ENCODE data around the gene KLHL30. TPM values are rescaled to one million over a fixed set of nuclear protein-coding genes. Genes with fewer than 3 reads are reported as not detected.

KLHL30 gene
- total and polyA plus RNA-seq, 2 donors (not counting 1 experiment from before 2014, with no cell fraction given), result 1.2 to 1.6 TPM

DNA sequence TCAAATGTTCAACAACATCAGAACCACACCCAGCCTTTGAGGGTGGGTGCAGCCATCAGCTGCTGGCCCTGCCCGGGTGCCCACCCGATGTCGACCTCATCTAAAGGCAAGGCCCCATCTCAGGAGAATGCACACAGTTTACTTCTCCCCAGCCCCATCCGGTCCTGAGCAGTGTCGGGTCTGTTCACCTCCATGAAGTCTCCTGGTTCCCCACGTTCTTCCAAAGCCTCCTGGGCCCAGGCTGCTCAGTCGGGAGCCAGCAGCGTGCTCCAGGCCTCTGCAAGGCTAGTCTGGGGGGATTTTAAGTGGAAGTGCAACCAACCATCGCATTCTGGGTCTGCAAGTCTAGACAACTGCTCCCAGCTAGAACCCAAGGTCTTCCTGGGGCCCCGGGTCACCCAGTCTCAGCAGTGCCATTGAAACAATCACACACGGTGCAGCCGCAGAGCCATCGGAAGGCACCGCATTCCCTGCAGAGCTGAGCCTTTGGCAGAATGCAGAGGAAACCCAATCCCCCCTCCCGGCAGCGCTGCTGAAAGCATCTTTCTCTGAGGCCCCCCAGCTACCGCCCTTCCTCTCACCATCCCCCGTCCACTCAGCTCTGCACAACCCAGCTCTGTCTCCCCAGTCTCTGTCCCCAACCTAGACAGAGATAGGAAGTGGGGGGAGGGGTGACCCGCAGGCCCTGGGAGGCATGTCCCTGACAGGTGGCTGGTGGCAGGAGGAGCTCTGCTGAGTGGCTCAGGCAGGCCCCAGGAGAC lies 29.9 kb upstream of the KLHL30 start:
- no peaks in the 10 kb centered on the region for H3K27me3 ChIP-seq (ENCODE audit: control insufficient read depth, insufficient read depth, low read length)
- H3K4me2 ChIP-seq (ENCODE audit: extremely low read depth, insufficient read depth, low read length), result no peak overlapping the region
- no peak overlapping the region for H3K4me3 ChIP-seq (replicated peaks in 1 of 4; ENCODE audit: control extremely low read depth in 1 of 4, insufficient read depth in 1 of 4, low read depth in 3 of 4, low read length in 4 of 4)
- no peaks in the 10 kb centered on the region for H3K36me3 ChIP-seq (ENCODE audit: control insufficient read depth, insufficient read depth, low read length)
- no peak for DNase-seq (ENCODE audit: low read depth in 2 of 2)
- H4K20me1 ChIP-seq (ENCODE audit: control insufficient read depth, extremely low read depth, insufficient read depth, low read length), result no peaks in the 10 kb centered on the region
- H3K79me2 ChIP-seq (ENCODE audit: control insufficient read depth, insufficient read depth, low read length), result no peaks in the 10 kb centered on the region
- H3K9ac ChIP-seq (ENCODE audit: insufficient read depth, low read length), result no peak overlapping the region
- no peak overlapping the region for H2AFZ ChIP-seq (ENCODE audit: low read length)
- no peaks in the 10 kb centered on the region for H3K4me1 ChIP-seq (ENCODE audit: control insufficient read depth, extremely low read depth, insufficient read depth, low read length)
- TF ChIP-seq CTCF (conservative IDR thresholded peaks at IDR 0.05 in 1 of 2, IDR thresholded peaks at IDR 0.05 in 1 of 2; ENCODE audit: low read depth in 1 of 2, low read length in 2 of 2), result no peak
- no peak for TF ChIP-seq EZH2 (IDR thresholded peaks at IDR 0.05; ENCODE audit: low read length, missing control alignments)
- no peaks in the 10 kb centered on the region for H3K9me3 ChIP-seq (ENCODE audit: control insufficient read depth, insufficient read depth, low read depth, low read length)
- no peak overlapping the region for H3K27ac ChIP-seq (ENCODE audit: insufficient read depth, low read length)

GRCh38 chr2:238113611-238114010 lies 24.9 kb upstream of the KLHL30 start:
- H3K4me1 ChIP-seq (ENCODE audit: control insufficient read depth, extremely low read depth, insufficient read depth, low read length), result no peaks in the 10 kb centered on the region
- no peak overlapping the region for H3K4me2 ChIP-seq (ENCODE audit: extremely low read depth, insufficient read depth, low read length)
- H3K27me3 ChIP-seq (ENCODE audit: control insufficient read depth, insufficient read depth, low read length), result peaks cover 2% of the 10 kb centered on the region
- H3K79me2 ChIP-seq (ENCODE audit: control insufficient read depth, insufficient read depth, low read length), result no peaks in the 10 kb centered on the region
- H3K9me3 ChIP-seq (ENCODE audit: control insufficient read depth, insufficient read depth, low read depth, low read length), result no peaks in the 10 kb centered on the region
- no peak overlapping the region for H2AFZ ChIP-seq (ENCODE audit: low read length)
- TF ChIP-seq CTCF (conservative IDR thresholded peaks at IDR 0.05 in 1 of 2, IDR thresholded peaks at IDR 0.05 in 1 of 2; ENCODE audit: low read depth in 1 of 2, low read length in 2 of 2) (no peak), EZH2 (IDR thresholded peaks at IDR 0.05; ENCODE audit: low read length, missing control alignments) (no peak)
- H3K9ac ChIP-seq (ENCODE audit: insufficient read depth, low read length), result no peak overlapping the region
- no peak overlapping the region for H3K4me3 ChIP-seq (replicated peaks in 1 of 4; ENCODE audit: control extremely low read depth in 1 of 4, insufficient read depth in 1 of 4, low read depth in 3 of 4, low read length in 4 of 4)
- no peaks in the 10 kb centered on the region for H3K36me3 ChIP-seq (ENCODE audit: control insufficient read depth, insufficient read depth, low read length)
- H3K27ac ChIP-seq (ENCODE audit: insufficient read depth, low read length), result no peak overlapping the region
- H4K20me1 ChIP-seq (ENCODE audit: control insufficient read depth, extremely low read depth, insufficient read depth, low read length), result no peaks in the 10 kb centered on the region
- no peak for DNase-seq (ENCODE audit: low read depth in 2 of 2)

DNA sequence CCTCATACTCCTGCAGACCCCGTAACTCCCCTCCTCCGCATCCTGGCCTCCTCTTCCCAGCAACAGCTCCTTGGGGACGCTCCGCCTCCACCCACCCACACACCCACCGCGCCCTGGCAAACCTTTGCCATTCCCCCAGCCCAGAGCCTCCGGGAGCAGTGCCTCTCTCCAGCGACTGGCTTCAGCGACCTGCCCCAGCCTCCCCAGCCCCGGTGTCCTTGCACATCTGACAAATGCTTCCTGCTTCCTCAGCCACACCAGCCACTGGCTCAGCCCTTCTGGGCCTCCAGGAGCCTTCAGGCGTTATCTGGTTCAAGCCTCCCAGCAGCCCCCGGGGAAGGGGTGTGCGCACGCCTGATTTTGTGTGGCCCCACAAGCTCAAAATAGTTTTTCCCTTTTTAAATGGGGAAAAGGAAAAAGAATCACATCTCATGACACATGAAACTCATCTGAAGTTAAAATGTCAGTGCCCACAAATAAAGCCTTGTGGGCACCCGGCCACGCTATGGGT lies 24.1 kb upstream of the KLHL30 start:
- no peak for TF ChIP-seq EZH2 (IDR thresholded peaks at IDR 0.05; ENCODE audit: low read length, missing control alignments)
- no peak for TF ChIP-seq CTCF (conservative IDR thresholded peaks at IDR 0.05 in 1 of 2, IDR thresholded peaks at IDR 0.05 in 1 of 2; ENCODE audit: low read depth in 1 of 2, low read length in 2 of 2)
- Histone ChIP-seq H3K27ac (ENCODE audit: insufficient read depth, low read length) (no peak overlapping the region), H3K9me3 (ENCODE audit: control insufficient read depth, insufficient read depth, low read depth, low read length) (no peaks in the 10 kb centered on the region), H3K4me3 (replicated peaks in 1 of 4; ENCODE audit: control extremely low read depth in 1 of 4, insufficient read depth in 1 of 4, low read depth in 3 of 4, low read length in 4 of 4) (no peak overlapping the region), H3K36me3 (ENCODE audit: control insufficient read depth, insufficient read depth, low read length) (no peaks in the 10 kb centered on the region), H3K9ac (ENCODE audit: insufficient read depth, low read length) (no peak overlapping the region), H2AFZ (ENCODE audit: low read length) (no peak overlapping the region), H3K79me2 (ENCODE audit: control insufficient read depth, insufficient read depth, low read length) (no peaks in the 10 kb centered on the region), H3K4me2 (ENCODE audit: extremely low read depth, insufficient read depth, low read length) (no peak overlapping the region), H3K4me1 (ENCODE audit: control insufficient read depth, extremely low read depth, insufficient read depth, low read length) (no peaks in the 10 kb centered on the region), H3K27me3 (ENCODE audit: control insufficient read depth, insufficient read depth, low read length) (peaks cover 2% of the 10 kb centered on the region), H4K20me1 (ENCODE audit: control insufficient read depth, extremely low read depth, insufficient read depth, low read length) (no peaks in the 10 kb centered on the region)
- no peak for DNase-seq (ENCODE audit: low read depth in 2 of 2)
